ENCODE results near the gene USO1.

GRCh38 chr4:75699299-75699698 is 25.1 kb upstream of the USO1 start:
- TF ChIP-seq CHD7 (IDR thresholded peaks at IDR 0.05; ENCODE audit: insufficient replicate concordance, low read length) (no peak), CTCF (IDR thresholded peaks at IDR 0.05; ENCODE audit: control extremely low read depth in 1 of 3, insufficient read depth in 1 of 3, low read depth in 1 of 3, low read length in 3 of 3) (no peak), SIX5 (IDR thresholded peaks at IDR 0.05; ENCODE audit: low read depth, low read length) (no peak), ATF3 (IDR thresholded peaks at IDR 0.05; ENCODE audit: insufficient read depth, low read depth, low read length) (no peak), HDAC2 (IDR thresholded peaks at IDR 0.05; ENCODE audit: borderline replicate concordance in 1 of 2, low read depth in 2 of 2, low read length in 2 of 2) (no peak), CEBPB (IDR thresholded peaks at IDR 0.05; ENCODE audit: low read depth, low read length) (no peak)
